ENCODE results near the gene PLEK. TPM values are rescaled to one million over a fixed set of nuclear protein-coding genes. Genes with fewer than 3 reads are reported as not detected.

Gene PLEK
- total and polyA plus RNA-seq, 9 of the 15 experiments (the other 6 are each of a cell fraction or from before 2014, with no cell fraction given), result 0.14 to 1.2 (median 0.36) TPM

DNA sequence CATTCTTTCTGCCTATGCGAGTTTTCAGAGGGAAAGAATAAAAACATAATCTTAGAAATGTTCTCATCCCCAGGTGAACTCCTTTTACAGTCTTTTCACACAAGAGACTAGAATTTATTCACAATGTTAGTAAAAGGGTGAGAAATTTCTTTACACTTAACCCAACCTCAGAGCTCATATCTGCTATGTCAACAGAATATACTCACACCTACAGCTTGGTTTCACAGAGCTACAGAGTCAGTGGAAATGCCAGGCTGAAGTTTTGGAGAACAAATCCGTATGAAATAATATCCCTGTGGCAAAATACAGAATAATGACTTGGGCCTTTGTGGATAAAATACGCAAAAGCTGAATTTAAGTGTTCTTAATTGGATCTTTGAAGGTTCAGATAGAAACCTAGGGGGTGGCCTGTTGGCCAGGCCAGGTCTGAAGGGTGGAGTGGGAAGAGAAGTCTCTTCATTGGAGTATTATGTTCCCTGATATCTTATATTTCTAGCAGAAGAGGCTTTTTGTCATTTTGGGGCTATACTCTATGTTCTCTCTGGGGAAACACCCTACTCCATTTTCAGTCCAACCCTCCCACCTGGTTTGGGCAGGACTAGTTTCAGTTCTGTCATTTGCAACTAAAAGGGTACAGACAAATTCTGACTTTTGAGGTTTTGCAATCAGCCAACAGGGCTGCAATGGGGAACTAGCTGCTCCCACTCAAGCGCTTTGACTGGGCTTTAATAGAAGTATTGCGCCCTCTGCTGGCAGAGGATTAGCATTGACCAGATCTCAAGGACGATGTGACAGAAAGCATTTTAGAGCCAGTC, 76.3 kb downstream of the PLEK start (continued):
- TF ChIP-seq, protein P1, sequence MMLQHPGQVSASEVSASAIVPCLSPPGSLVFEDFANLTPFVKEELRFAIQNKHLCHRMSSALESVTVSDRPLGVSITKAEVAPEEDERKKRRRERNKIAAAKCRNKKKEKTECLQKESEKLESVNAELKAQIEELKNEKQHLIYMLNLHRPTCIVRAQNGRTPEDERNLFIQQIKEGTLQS (IDR thresholded peaks at IDR 0.05), result no peak
- TF ChIP-seq, protein P1 (CRISPR knock-in tag; conservative IDR thresholded peaks at IDR 0.05), result no peak
- TF ChIP-seq ZNF324 (CRISPR knock-in tag; IDR thresholded peaks at IDR 0.05) (no peak), ZBTB2 (IDR thresholded peaks at IDR 0.05) (no peak), ZNF274 (IDR thresholded peaks at IDR 0.05; ENCODE audit: borderline replicate concordance, low read depth, low read length) (no peak), CXXC5 (CRISPR knock-in tag; IDR thresholded peaks at IDR 0.05) (no peak), DPF2 (IDR thresholded peaks at IDR 0.05) (no peak; the same call in 1 of the 2 replicates), NR1H2 (CRISPR knock-in tag; IDR thresholded peaks at IDR 0.05) (no peak), ZNF41 (CRISPR knock-in tag; conservative IDR thresholded peaks at IDR 0.05) (no peak), SREBF2 (CRISPR knock-in tag; IDR thresholded peaks at IDR 0.05) (no peak), ZSCAN29 (IDR thresholded peaks at IDR 0.05) (no peak), MCM3 (IDR thresholded peaks at IDR 0.05) (no peak), ZBTB1 (CRISPR knock-in tag; IDR thresholded peaks at IDR 0.05; ENCODE audit: borderline replicate concordance, low read depth) (no peak), BCL6 (CRISPR knock-in tag; IDR thresholded peaks at IDR 0.05) (no peak), ZNF644 (tag; IDR thresholded peaks at IDR 0.05; ENCODE audit: low read depth) (no peak), SRSF7 (optimal IDR thresholded peaks at IDR 0.05; ENCODE audit: low read depth, low read length) (no peak)
- TF ChIP-seq, protein P2, sequence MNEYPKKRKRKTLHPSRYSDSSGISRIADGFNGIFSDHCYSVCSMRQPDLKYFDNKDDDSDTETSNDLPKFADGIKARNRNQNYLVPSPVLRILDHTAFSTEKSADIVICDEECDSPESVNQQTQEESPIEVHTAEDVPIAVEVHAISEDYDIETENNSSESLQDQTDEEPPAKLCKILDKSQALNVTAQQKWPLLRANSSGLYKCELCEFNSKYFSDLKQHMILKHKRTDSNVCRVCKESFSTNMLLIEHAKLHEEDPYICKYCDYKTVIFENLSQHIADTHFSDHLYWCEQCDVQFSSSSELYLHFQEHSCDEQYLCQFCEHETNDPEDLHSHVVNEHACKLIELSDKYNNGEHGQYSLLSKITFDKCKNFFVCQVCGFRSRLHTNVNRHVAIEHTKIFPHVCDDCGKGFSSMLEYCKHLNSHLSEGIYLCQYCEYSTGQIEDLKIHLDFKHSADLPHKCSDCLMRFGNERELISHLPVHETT (CRISPR knock-in tag; conservative IDR thresholded peaks at IDR 0.05 in 1 of 2, IDR thresholded peaks at IDR 0.05 in 1 of 2), result no peak
- TF ChIP-seq, protein P3, sequence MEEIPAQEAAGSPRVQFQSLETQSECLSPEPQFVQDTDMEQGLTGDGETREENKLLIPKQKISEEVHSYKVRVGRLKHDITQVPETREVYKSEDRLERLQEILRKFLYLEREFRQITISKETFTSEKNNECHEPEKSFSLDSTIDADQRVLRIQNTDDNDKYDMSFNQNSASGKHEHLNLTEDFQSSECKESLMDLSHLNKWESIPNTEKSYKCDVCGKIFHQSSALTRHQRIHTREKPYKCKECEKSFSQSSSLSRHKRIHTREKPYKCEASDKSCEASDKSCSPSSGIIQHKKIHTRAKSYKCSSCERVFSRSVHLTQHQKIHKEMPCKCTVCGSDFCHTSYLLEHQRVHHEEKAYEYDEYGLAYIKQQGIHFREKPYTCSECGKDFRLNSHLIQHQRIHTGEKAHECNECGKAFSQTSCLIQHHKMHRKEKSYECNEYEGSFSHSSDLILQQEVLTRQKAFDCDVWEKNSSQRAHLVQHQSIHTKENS (CRISPR knock-in tag; IDR thresholded peaks at IDR 0.05), result no peak
- TF ChIP-seq, protein P4, sequence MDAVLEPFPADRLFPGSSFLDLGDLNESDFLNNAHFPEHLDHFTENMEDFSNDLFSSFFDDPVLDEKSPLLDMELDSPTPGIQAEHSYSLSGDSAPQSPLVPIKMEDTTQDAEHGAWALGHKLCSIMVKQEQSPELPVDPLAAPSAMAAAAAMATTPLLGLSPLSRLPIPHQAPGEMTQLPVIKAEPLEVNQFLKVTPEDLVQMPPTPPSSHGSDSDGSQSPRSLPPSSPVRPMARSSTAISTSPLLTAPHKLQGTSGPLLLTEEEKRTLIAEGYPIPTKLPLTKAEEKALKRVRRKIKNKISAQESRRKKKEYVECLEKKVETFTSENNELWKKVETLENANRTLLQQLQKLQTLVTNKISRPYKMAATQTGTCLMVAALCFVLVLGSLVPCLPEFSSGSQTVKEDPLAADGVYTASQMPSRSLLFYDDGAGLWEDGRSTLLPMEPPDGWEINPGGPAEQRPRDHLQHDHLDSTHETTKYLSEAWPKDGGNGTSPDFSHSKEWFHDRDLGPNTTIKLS (IDR thresholded peaks at IDR 0.05; ENCODE audit: borderline replicate concordance, low read depth), result no peak
